ENCODE measurements around the gene MLLT10. TPM values are rescaled to one million over a fixed set of nuclear protein-coding genes. Genes with fewer than 3 reads are reported as not detected.

Gene MLLT10
- total RNA-seq, 2 experiments from 2014 or later, result 33.8 to 34.1 TPM

GRCh38 chr10:21495002-21495751, 38.9 kb upstream of the MLLT10 start:
- Mint-ChIP-seq H3K9me3 (ENCODE audit: low read depth) (no peaks in the 10 kb centered on the region), H3K36me3 (ENCODE audit: low read depth) (no peaks in the 10 kb centered on the region), H3K27me3 (peaks cover 47% of the 10 kb centered on the region), H3K4me1 (peaks cover 17% of the 10 kb centered on the region), H3K27ac (peak overlapping the region; percentile 58), H3K4me3 (peak overlapping the region; percentile 76)
- POLR2A ChIA-PET, result no interaction called here
- CTCF ChIA-PET, result interaction anchor here (0.6 to 3.0 kb wide), 11 partner anchors 23 to 759 kb away, joined by 3 to 27 read pairs (median 3); partner anchors contain the start of gene SKIDA1
- no peak for DNase-seq
- intact Hi-C loops (cut with DNase I, micrococcal nuclease), result loop anchor here (1.0 to 10.0 kb wide), 13 partner anchors 38 to 1600 kb away; partner anchors contain the start of genes DNAJC1 (in 1 of the 2), MSRB2 (in 1 of the 2) and SPAG6 (in 1 of the 2)
- ATAC-seq, result no peak

- no peak overlapping the region for H3K27ac Mint-ChIP-seq
Measured at GRCh38 chr10:21495752-21496342, 38.2 kb upstream of the MLLT10 start.

GRCh38 chr10:21496343-21497176, 37.5 kb upstream of the MLLT10 start:
- intact Hi-C loops (cut with DNase I, micrococcal nuclease), result loop anchor here (1.0 to 10.0 kb wide), 10 partner anchors 20 to 1598 kb away; partner anchors contain the start of genes MSRB2 (in 1 of the 2), SKIDA1 (in 1 of the 2) and SPAG6 (in 1 of the 2)
- H3K4me3 Mint-ChIP-seq, result peak overlapping the region; percentile 76
- no peaks in the 10 kb centered on the region for H3K36me3 Mint-ChIP-seq (ENCODE audit: low read depth)
- H3K9me3 Mint-ChIP-seq (ENCODE audit: low read depth), result no peaks in the 10 kb centered on the region
- POLR2A ChIA-PET, result interaction anchor here (0.6 to 1.1 kb wide), 3 partner anchors 20 to 436 kb away, joined by 3 to 5 read pairs (median 3); no protein-coding TSS in a partner anchor
- peaks cover 17% of the 10 kb centered on the region for H3K4me1 Mint-ChIP-seq
- CTCF ChIA-PET, result interaction anchor here (0.6 to 3.0 kb wide), 20 partner anchors 11 to 1480 kb away, joined by 3 to 27 read pairs (median 3); partner anchors contain the start of gene SKIDA1
- ATAC-seq (peak; percentile 67), DNase-seq (peak; percentile 79)
- H3K27me3 Mint-ChIP-seq, result peaks cover 50% of the 10 kb centered on the region
- H3K27ac Mint-ChIP-seq, result no peak overlapping the region

More at GRCh38 chr10:21495752-21496342, 38.2 kb upstream of the MLLT10 start:
- Mint-ChIP-seq H3K9me3 (ENCODE audit: low read depth) (no peaks in the 10 kb centered on the region), H3K27me3 (peaks cover 47% of the 10 kb centered on the region), H3K4me1 (peaks cover 17% of the 10 kb centered on the region), H3K4me3 (peak overlapping the region; percentile 76), H3K36me3 (ENCODE audit: low read depth) (no peaks in the 10 kb centered on the region)
- DNase-seq (peak; percentile 92), ATAC-seq (peak; percentile 86)
- ChIA-PET CTCF (interaction anchor here (0.6 to 3.0 kb wide), 17 partner anchors 22 to 1480 kb away, joined by 3 to 27 read pairs (median 3); partner anchors contain the start of gene SKIDA1), POLR2A (interaction anchor here (1.1 kb wide), 1 partner anchor 20 kb away, joined by 3 read pairs; no protein-coding TSS in a partner anchor)
- intact Hi-C loops (cut with DNase I, micrococcal nuclease), result loop anchor here (1.0 to 10.0 kb wide), 15 partner anchors 29 to 1599 kb away; partner anchors contain the start of genes DNAJC1 (in 1 of the 2), MSRB2 (in 1 of the 2), SKIDA1 (in 1 of the 2) and SPAG6 (in 1 of the 2)

GRCh38 chr10:21497177-21497807, 36.7 kb upstream of the MLLT10 start:
- Mint-ChIP-seq H3K4me1 (peaks cover 17% of the 10 kb centered on the region), H3K36me3 (ENCODE audit: low read depth) (no peaks in the 10 kb centered on the region), H3K4me3 (peak overlapping the region; percentile 76), H3K9me3 (ENCODE audit: low read depth) (no peaks in the 10 kb centered on the region), H3K27ac (no peak overlapping the region), H3K27me3 (peaks cover 50% of the 10 kb centered on the region)
- ATAC-seq (peak; percentile 9), DNase-seq (peak; percentile 62)
- intact Hi-C loops (cut with DNase I, micrococcal nuclease), result loop anchor here (1.0 to 10.0 kb wide), 7 partner anchors 19 to 1598 kb away; partner anchors contain the start of genes MSRB2 (in 1 of the 2), SKIDA1 (in 1 of the 2) and SPAG6 (in 1 of the 2)
- CTCF ChIA-PET, result interaction anchor here (0.9 to 3.0 kb wide), 9 partner anchors 12 to 238 kb away, joined by 3 to 27 read pairs (median 4); no protein-coding TSS in a partner anchor
- POLR2A ChIA-PET, result interaction anchor here (0.6 to 1.1 kb wide), 4 partner anchors 19 to 435 kb away, joined by 3 to 5 read pairs (median 4); no protein-coding TSS in a partner anchor

- no peak overlapping the region for H3K4me3 Mint-ChIP-seq
- ChIA-PET CTCF (interaction anchor here (0.7 to 1.4 kb wide), 4 partner anchors 12 to 639 kb away, joined by 3 read pairs; no protein-coding TSS in a partner anchor), POLR2A (no interaction called here)
- H3K36me3 Mint-ChIP-seq (ENCODE audit: low read depth), result no peaks in the 10 kb centered on the region
- ATAC-seq (no peak), DNase-seq (no peak)
- intact Hi-C loops (cut with DNase I, micrococcal nuclease), result loop anchor here (5.0 to 10.0 kb wide), 4 partner anchors 421 to 1596 kb away; partner anchors contain the start of genes MSRB2 (in 1 of the 2) and SPAG6 (in 1 of the 2)
- no peak overlapping the region for H3K27ac Mint-ChIP-seq
- H3K4me1 Mint-ChIP-seq, result peaks cover 17% of the 10 kb centered on the region
- H3K9me3 Mint-ChIP-seq (ENCODE audit: low read depth), result no peaks in the 10 kb centered on the region
- H3K27me3 Mint-ChIP-seq, result peaks cover 48% of the 10 kb centered on the region
Measured at GRCh38 chr10:21498377-21498776, 35.7 kb upstream of the MLLT10 start.

- DNase-seq, result no peak
- H3K4me3 Mint-ChIP-seq, result no peak overlapping the region
- peaks cover 47% of the 10 kb centered on the region for H3K27me3 Mint-ChIP-seq
- H3K36me3 Mint-ChIP-seq (ENCODE audit: low read depth), result no peaks in the 10 kb centered on the region
- peaks cover 16% of the 10 kb centered on the region for H3K4me1 Mint-ChIP-seq
- POLR2A ChIA-PET, result no interaction called here
- no peak overlapping the region for H3K27ac Mint-ChIP-seq
- CTCF ChIA-PET, result interaction anchor here (1.2 to 1.4 kb wide), 2 partner anchors 13 to 19 kb away, joined by 3 read pairs; no protein-coding TSS in a partner anchor
- no peak for ATAC-seq
- intact Hi-C loops (cut with DNase I, micrococcal nuclease), result loop anchor here (5.0 to 10.0 kb wide), 4 partner anchors 422 to 1596 kb away; partner anchors contain the start of genes MSRB2 (in 1 of the 2) and SPAG6 (in 1 of the 2)
- H3K9me3 Mint-ChIP-seq (ENCODE audit: low read depth), result no peaks in the 10 kb centered on the region
Measured at GRCh38 chr10:21498986-21499385, 35.0 kb upstream of the MLLT10 start.

GRCh38 chr10:21499701-21500577, 34.1 kb upstream of the MLLT10 start:
- Mint-ChIP-seq H3K4me3 (no peak overlapping the region), H3K9me3 (ENCODE audit: low read depth) (no peaks in the 10 kb centered on the region), H3K27ac (no peak overlapping the region), H3K4me1 (peaks cover 12% of the 10 kb centered on the region), H3K36me3 (ENCODE audit: low read depth) (no peaks in the 10 kb centered on the region), H3K27me3 (peaks cover 43% of the 10 kb centered on the region)
- ChIA-PET CTCF (interaction anchor here (0.7 to 1.5 kb wide), 3 partner anchors 8 to 16 kb away, joined by 3 to 7 read pairs (median 3); no protein-coding TSS in a partner anchor), POLR2A (no interaction called here)
- DNase-seq (peak; percentile 46), ATAC-seq (no peak)
- intact Hi-C loops (cut with DNase I, micrococcal nuclease), result loop anchor here (5.0 to 10.0 kb wide), 4 partner anchors 423 to 1595 kb away; partner anchors contain the start of genes MSRB2 (in 1 of the 2) and SPAG6 (in 1 of the 2)

GRCh38 chr10:21500578-21500910, 33.5 kb upstream of the MLLT10 start:
- DNase-seq, result no peak
- ATAC-seq, result no peak
- Mint-ChIP-seq H3K4me3 (no peak overlapping the region), H3K27ac (no peak overlapping the region), H3K27me3 (peaks cover 38% of the 10 kb centered on the region), H3K36me3 (ENCODE audit: low read depth) (no peaks in the 10 kb centered on the region), H3K4me1 (peaks cover 7% of the 10 kb centered on the region), H3K9me3 (ENCODE audit: low read depth) (no peaks in the 10 kb centered on the region)
- intact Hi-C loops (cut with DNase I, micrococcal nuclease), result no loop called here
- CTCF ChIA-PET, result interaction anchor here (0.7 to 1.5 kb wide), 4 partner anchors 9 to 64 kb away, joined by 3 to 7 read pairs (median 3); no protein-coding TSS in a partner anchor
- POLR2A ChIA-PET, result no interaction called here

- Mint-ChIP-seq H3K36me3 (ENCODE audit: low read depth) (no peaks in the 10 kb centered on the region), H3K4me1 (peaks cover 6% of the 10 kb centered on the region), H3K27ac (no peak overlapping the region), H3K9me3 (ENCODE audit: low read depth) (no peaks in the 10 kb centered on the region), H3K4me3 (no peak overlapping the region), H3K27me3 (peaks cover 41% of the 10 kb centered on the region)
- no peak for DNase-seq
- ATAC-seq, result no peak
- intact Hi-C loops (cut with DNase I, micrococcal nuclease), result no loop called here
- POLR2A ChIA-PET, result no interaction called here
- CTCF ChIA-PET, result interaction anchor here (0.8 to 1.5 kb wide), 4 partner anchors 9 to 1148 kb away, joined by 3 to 7 read pairs (median 4); no protein-coding TSS in a partner anchor
Measured at GRCh38 chr10:21501091-21501490, 32.9 kb upstream of the MLLT10 start.

All from activated CD4-positive, alpha-beta T cell treated with anti-CD3 and anti-CD28 coated beads for 36 hours (primary cell).